ENCODE results near the gene SPSB1. TPM values are rescaled to one million over a fixed set of nuclear protein-coding genes. Genes with fewer than 3 reads are reported as not detected.

SPSB1 gene
- polyA plus RNA-seq, 1 donor from 2014 or later = 1.4 TPM

GRCh38 chr1:9350013-9350908 is 57.6 kb downstream of the SPSB1 start:
- H2AFZ ChIP-seq (ENCODE audit: low read depth, low read length) = no peak overlapping the region
- no peaks in the 10 kb centered on the region for H3K9me3 ChIP-seq (ENCODE audit: low read length)
- no peaks in the 10 kb centered on the region for H3F3A ChIP-seq (ENCODE audit: insufficient read depth, low read length, poor library complexity, severe bottlenecking)
- no peaks in the 10 kb centered on the region for H3K36me3 ChIP-seq (ENCODE audit: insufficient read depth, low read length)
- no peaks in the 10 kb centered on the region for H4K20me1 ChIP-seq (ENCODE audit: insufficient read depth)
- H3K27ac ChIP-seq (ENCODE audit: low read length) = no peak overlapping the region
- H3K79me2 ChIP-seq (replicated peaks; ENCODE audit: insufficient read depth, low read length) = no peaks in the 10 kb centered on the region
- no peak overlapping the region for H3K9ac ChIP-seq (ENCODE audit: low read length)
- H3K4me3 ChIP-seq (ENCODE audit: low read length) = no peak overlapping the region
- H3K4me2 ChIP-seq (ENCODE audit: low read length) = no peak overlapping the region
- TF ChIP-seq EZH2 (IDR thresholded peaks at IDR 0.05; ENCODE audit: borderline replicate concordance, insufficient read depth, low read length, poor library complexity, severe bottlenecking) (no peak), SMC3 (conservative IDR thresholded peaks at IDR 0.05; ENCODE audit: poor library complexity) (no peak), MXI1 (conservative IDR thresholded peaks at IDR 0.05; ENCODE audit: poor library complexity, severe bottlenecking) (no peak), REST (IDR thresholded peaks at IDR 0.05; ENCODE audit: borderline replicate concordance) (no peak), POLR2AphosphoS5 (IDR thresholded peaks at IDR 0.05) (no peak), CTCF (IDR thresholded peaks at IDR 0.05; ENCODE audit: poor library complexity, severe bottlenecking) (no peak), TAF1 (IDR thresholded peaks at IDR 0.05; ENCODE audit: low read depth) (no peak), RAD21 (conservative IDR thresholded peaks at IDR 0.05) (no peak), EP300 (conservative IDR thresholded peaks at IDR 0.05; ENCODE audit: poor library complexity, severe bottlenecking) (no peak)
- H3K9me2 ChIP-seq (ENCODE audit: insufficient read depth, low read length) = no peaks in the 10 kb centered on the region
- H3K27me3 ChIP-seq (ENCODE audit: insufficient read depth, low read depth, low read length) = no peaks in the 10 kb centered on the region

GRCh38 chr1:9350960-9351359 is 58.3 kb downstream of the SPSB1 start:
- Histone ChIP-seq H3K9ac (ENCODE audit: low read length) (no peak overlapping the region), H3K4me2 (ENCODE audit: low read length) (no peak overlapping the region), H3K9me3 (ENCODE audit: low read length) (no peaks in the 10 kb centered on the region), H3K36me3 (ENCODE audit: insufficient read depth, low read length) (no peaks in the 10 kb centered on the region), H2AFZ (ENCODE audit: low read depth, low read length) (no peak overlapping the region), H3K4me3 (ENCODE audit: low read length) (no peak overlapping the region), H3K79me2 (replicated peaks; ENCODE audit: insufficient read depth, low read length) (no peaks in the 10 kb centered on the region), H3K9me2 (ENCODE audit: insufficient read depth, low read length) (no peaks in the 10 kb centered on the region), H3K27ac (ENCODE audit: low read length) (no peak overlapping the region), H3F3A (ENCODE audit: insufficient read depth, low read length, poor library complexity, severe bottlenecking) (no peaks in the 10 kb centered on the region), H4K20me1 (ENCODE audit: insufficient read depth) (no peaks in the 10 kb centered on the region), H3K27me3 (ENCODE audit: insufficient read depth, low read depth, low read length) (no peaks in the 10 kb centered on the region)
- no peak for TF ChIP-seq EP300 (conservative IDR thresholded peaks at IDR 0.05; ENCODE audit: poor library complexity, severe bottlenecking)
- no peak for TF ChIP-seq EZH2 (IDR thresholded peaks at IDR 0.05; ENCODE audit: borderline replicate concordance, insufficient read depth, low read length, poor library complexity, severe bottlenecking)

All from neural cell (in vitro differentiated cells).